GM12878 (cell line): ENCODE results near the gene RASAL1. TPM values are rescaled to one million over a fixed set of nuclear protein-coding genes. Genes with fewer than 3 reads are reported as not detected.

Source experiments
- ATAC-seq: fragments of 200-7000 bp; cut with Tn5 transposase; 3 replicates; pipeline ENCODE4 v1.9.1; 2020; ENCODE audit warnings: mild to moderate bottlenecking, moderate library complexity
- BruUV-seq: library from RNA; stranded (reverse); fragments of 400-500 nt; replicated peaks from 2 replicates; lab custom pipeline; 2021; lab: Mats Ljungman, UMichigan
- CTCF ChIA-PET: fragments of 300-600 bp; sonication (Branson Sonifier 250); formaldehyde crosslinking; extraction: SDS; loops from one replicate; lab custom pipeline; 2021; ENCODE audit warnings: inconsistent platforms; lab: Yijun Ruan, JAX
- POLR2A ChIA-PET: fragments of 350-600 bp; formaldehyde crosslinking; extraction: SDS; loops from one replicate; lab custom pipeline; 2021; ENCODE audit warnings: inconsistent platforms; lab: Charles Lee
- RAD21 ChIA-PET: fragments of 300-600 bp; sonication (Branson Sonifier 250); formaldehyde crosslinking; loops from one replicate; lab custom pipeline; 2023; ENCODE audit warnings: antibody characterized with exemption; ENCODE audit not compliant: unreplicated experiment; lab: Charles Lee
- SMC1A ChIA-PET: fragments of 300-600 bp; sonication (Branson Sonifier 250); formaldehyde crosslinking; loops from one replicate; lab custom pipeline; 2023; ENCODE audit not compliant: unreplicated experiment, uncharacterized antibody; lab: Charles Lee
- DNase-seq: peaks from one replicate; pipeline ENCODE4 v3.0.0-alpha.2; 2011; ENCODE audit warnings: low read depth, low spot score
- FAIRE-seq: peaks from 3 replicates; lab custom pipeline; 2011; peaks lifted over from hg19 to GRCh38; lab: Jason Lieb, UNC
- H2AFZ ChIP-seq: 2 replicates; pipeline ENCODE4 v1.6.0; 2011; ENCODE audit warnings: low read depth, low read length, control low read depth; ENCODE audit not compliant: control insufficient read depth
- H3K27ac ChIP-seq: 2 replicates; pipeline ENCODE4 v1.5.1; 2011; ENCODE audit warnings: control low read depth; ENCODE audit not compliant: control insufficient read depth, insufficient read depth
- H3K27me3 ChIP-seq, 2 experiments: replicated peaks in 1 of 2; 2 replicates each; pipeline versions ENCODE4 v1.6.0 to v1.6.1; 2011; ENCODE audit warnings: low read length in 1 of 2; ENCODE audit not compliant: control insufficient read depth in 2 of 2, insufficient read depth in 2 of 2
- H3K36me3 ChIP-seq, 2 experiments: 2 replicates each; pipeline ENCODE4 v1.5.1; 2011; ENCODE audit warnings: low read length in 1 of 2; ENCODE audit not compliant: control insufficient read depth in 2 of 2, insufficient read depth in 2 of 2
- H3K4me1 ChIP-seq: 2 replicates; pipeline ENCODE4 v1.6.1; 2011; ENCODE audit warnings: mild to moderate bottlenecking, low read length, moderate library complexity, mixed read lengths; ENCODE audit not compliant: control insufficient read depth, insufficient read depth
- H3K4me2 ChIP-seq: 2 replicates; pipeline ENCODE4 v1.6.0; 2011; ENCODE audit warnings: control low read depth; ENCODE audit not compliant: control insufficient read depth, insufficient read depth
- H3K4me3 ChIP-seq: fragments of 200-600 bp; sonication (generic); 2 replicates; pipeline ENCODE4 v1.5.1; 2016
- H3K79me2 ChIP-seq: 2 replicates; pipeline ENCODE4 v1.6.0; 2011; ENCODE audit warnings: low read length; ENCODE audit not compliant: control insufficient read depth, insufficient read depth
- H3K9ac ChIP-seq: 2 replicates; pipeline ENCODE4 v1.8.0; 2011; ENCODE audit warnings: low read length, control low read depth, mixed read lengths; ENCODE audit not compliant: control insufficient read depth, insufficient read depth
- H3K9me3 ChIP-seq: replicated peaks from 3 replicates; pipeline ENCODE4 v1.5.1; 2011; ENCODE audit warnings: mild to moderate bottlenecking, low read length; ENCODE audit not compliant: control insufficient read depth, insufficient read depth
- H4K20me1 ChIP-seq: 2 replicates; pipeline ENCODE4 v1.6.0; 2011; ENCODE audit not compliant: control insufficient read depth, insufficient read depth
- ATF7 ChIP-seq: fragments of 450-650 bp; IDR thresholded peaks from 2 replicates; pipeline ENCODE4 v1.6.1; 2016; ENCODE audit warnings: low read depth, mild to moderate bottlenecking
- E4F1 ChIP-seq: fragments of 450-650 bp; IDR thresholded peaks from 2 replicates; pipeline ENCODE4 v1.6.1; 2018; ENCODE audit warnings: borderline replicate concordance, mild to moderate bottlenecking; ENCODE audit not compliant: partially characterized antibody
- IRF5 ChIP-seq: fragments of 450-650 bp; IDR thresholded peaks from 2 replicates; pipeline ENCODE4 v1.6.1; 2017; ENCODE audit warnings: borderline replicate concordance
- KDM1A ChIP-seq: fragments of 200-600 bp; sonication (generic); IDR thresholded peaks from 2 replicates; pipeline ENCODE4 v1.6.1; 2016; ENCODE audit warnings: borderline replicate concordance
- NFYA ChIP-seq: IDR thresholded peaks from 2 replicates; pipeline ENCODE4 v1.6.1; 2011; ENCODE audit warnings: low read depth, mild to moderate bottlenecking, low read length, improper control_type of control experiment, borderline replicate concordance
- PKNOX1 ChIP-seq: fragments of 450-650 bp; IDR thresholded peaks from 2 replicates; pipeline ENCODE4 v1.6.1; 2016; ENCODE audit warnings: mild to moderate bottlenecking
- POLR2A ChIP-seq: IDR thresholded peaks from 2 replicates; pipeline ENCODE4 v1.6.1; 2011; ENCODE audit warnings: low read depth, mild to moderate bottlenecking, low read length
- SPI1 ChIP-seq: IDR thresholded peaks from 2 replicates; pipeline ENCODE4 v1.6.1; 2011; ENCODE audit warnings: low read depth, mild to moderate bottlenecking, low read length, moderate library complexity, borderline replicate concordance; ENCODE audit not compliant: insufficient read depth
- YY1 ChIP-seq: IDR thresholded peaks from 2 replicates; pipeline ENCODE4 v1.6.1; 2011; ENCODE audit warnings: low read depth, mild to moderate bottlenecking, low read length
- ZBTB4 ChIP-seq: fragments of 450-650 bp; formaldehyde crosslinking; IDR thresholded peaks from 2 replicates; pipeline ENCODE4 v1.4.0; 2022; ENCODE audit warnings: mild to moderate bottlenecking, moderate library complexity
- ZNF24 ChIP-seq: fragments of 450-650 bp; IDR thresholded peaks from 2 replicates; pipeline ENCODE4 v1.6.1; 2017; ENCODE audit warnings: antibody characterized with exemption, mild to moderate bottlenecking
- ZNF274 ChIP-seq: IDR thresholded peaks from one replicate; pipeline ENCODE4 v1.8.0; 2011; ENCODE audit not compliant: insufficient read length, insufficient read depth
- WGBS: methylation state at CpG from one replicate; pipeline ENCODE4 v1.1.6; 2016; ENCODE audit warnings: low lambda C conversion rate; ENCODE audit not compliant: insufficient replicate concordance, insufficient coverage; ENCODE audit errors: missing lambda C conversion rate; 5-methylcytosine and 5-hydroxymethylcytosine counted together
- in situ Hi-C: fragments of 300-500 bp; cut with MboI; formaldehyde crosslinking; loops from 9 replicates; pipeline ENCODE4 v1.14.3; 2018; ENCODE audit warnings: mixed read lengths
- intact Hi-C: fragments of 100-400 bp; cut with micrococcal nuclease; formaldehyde crosslinking; loops from one replicate; pipeline ENCODE4 v1.14.2; 2022; ENCODE audit not compliant: unreplicated experiment
- polyA plus RNA-seq, 11 experiments: library from polyadenylated mRNA; depleted of rRNA in 4 of 11; unstranded in 6 of 11; stranded (reverse) in 5 of 11; fragments of >200 nt; fragmentation: Nextera tagmentation in 4 of 11; fragmentation: Illumina TruSeq in 1 of 11; extraction: Ambion mirVana in 4 of 11; extraction: Trizol in 1 of 11; gene quantifications; 1 replicate in 1 of 11; 2 replicates in 10 of 11; pipeline versions ENCODE4 v1.2.1 to v1.2.3, GENCODE V29; 2011 to 2016; ENCODE audit warnings: inconsistent platforms in 2 of 11, missing spikeins in 2 of 11, low read depth in 1 of 11
- total RNA-seq, 4 experiments: library from RNA; depleted of rRNA in 3 of 4; stranded (reverse); fragments of >200 nt in 3 of 4; fragmentation: Illumina TruSeq in 1 of 4; extraction: Trizol in 1 of 4; gene quantifications; 2 replicates each; pipeline versions ENCODE4 v1.2.1 to v1.2.3, GENCODE V29; 2013 to 2021

RASAL1 gene
- total and polyA plus RNA-seq, 10 of the 15 experiments (the other 5 are each of a cell fraction or from before 2014, with no cell fraction given) = 0.12 to 1.0 (median 0.52) TPM; not detected in 6

GRCh38 chr12:113164014-113164413 lies 28.5 kb upstream of the RASAL1 start:
- POLR2A ChIA-PET = no interaction called here
- Histone ChIP-seq H3K9me3 (no peaks in the 10 kb centered on the region), H3K4me2 (no peak overlapping the region), H3K79me2 (no peaks in the 10 kb centered on the region), H3K4me3 (no peak overlapping the region), H3K4me1 (no peaks in the 10 kb centered on the region), H3K27ac (no peak overlapping the region), H2AFZ (no peak overlapping the region), H3K36me3 (peaks cover 25 to 35% of the 10 kb centered on the region in 2 experiments; a peak in 3 of 4 replicates), H3K9ac (no peak overlapping the region), H3K27me3 (no peaks in the 10 kb centered on the region), H4K20me1 (no peaks in the 10 kb centered on the region; the same call in 1 of the 2 replicates)
- no TSS peak for BruUV-seq
- SMC1A ChIA-PET = no interaction called here
- ATAC-seq (no peak), FAIRE-seq (no peak), DNase-seq (no peak)
- RAD21 ChIA-PET = no interaction called here
- intact Hi-C loops = no loop called here
- 99% methylated on average over 13 of the region's 13 CpGs for WGBS
- TF ChIP-seq KDM1A = no peak
- no peak for TF ChIP-seq ZNF24
- no peak for TF ChIP-seq NFYA
- TF ChIP-seq E4F1 = no peak
- TF ChIP-seq ATF7 = no peak
- no peak for TF ChIP-seq ZBTB4 (CRISPR knock-in tag)
- no peak for TF ChIP-seq ZNF274
- TF ChIP-seq POLR2A = no peak
- no peak for TF ChIP-seq PKNOX1
- no peak for TF ChIP-seq IRF5
- TF ChIP-seq SPI1 = no peak
- TF ChIP-seq YY1 = no peak
- CTCF ChIA-PET = no interaction called here
- in situ Hi-C loops = no loop called here
